Urinary bladder (tissue), 4 donors: Measurements from ENCODE around the gene MAP3K20. TPM values are rescaled to one million over a fixed set of nuclear protein-coding genes. Genes with fewer than 3 reads are reported as not detected.

ENCODE experiments used
- DNase-seq: peaks from one replicate; pipeline ENCODE4 v3.0.0-alpha.2; 2015; ENCODE audit errors: extremely low spot score
- H3K27ac ChIP-seq: one replicate; pipeline ENCODE4 v1.5.1; 2013; ENCODE audit warnings: low read depth, mild to moderate bottlenecking, moderate library complexity
- H3K36me3 ChIP-seq: one replicate; pipeline ENCODE4 v1.6.1; 2013; ENCODE audit warnings: mild to moderate bottlenecking, moderate library complexity; ENCODE audit not compliant: insufficient read depth
- H3K4me1 ChIP-seq: one replicate; pipeline ENCODE4 v1.6.1; 2013; ENCODE audit warnings: mild to moderate bottlenecking, moderate library complexity; ENCODE audit not compliant: insufficient read depth
- H3K4me3 ChIP-seq: one replicate; pipeline ENCODE4 v1.5.1; 2013; ENCODE audit warnings: low read depth, low read length
- WGBS: extraction: QIAGEN DNeasy Blood & Tissue Kit; methylation state at CpG from one replicate; pipeline ENCODE4 v1.1.7; 2013; 5-methylcytosine and 5-hydroxymethylcytosine counted together
- polyA plus RNA-seq: library from polyadenylated mRNA; stranded (reverse); fragments of 200-250 nt; gene quantifications from one replicate; pipeline ENCODE4 v1.2.3, GENCODE V29; 2013
- total RNA-seq: library from RNA; depleted of rRNA; stranded (reverse); fragments of >200 nt; gene quantifications from one replicate; pipeline ENCODE4 v1.2.3, GENCODE V29; 2014
- donor health status: healthy with polysubstance abuse.
- donor health status: healthy.

Gene MAP3K20
- total and polyA plus RNA-seq, 2 donors = 140 TPM

DNA sequence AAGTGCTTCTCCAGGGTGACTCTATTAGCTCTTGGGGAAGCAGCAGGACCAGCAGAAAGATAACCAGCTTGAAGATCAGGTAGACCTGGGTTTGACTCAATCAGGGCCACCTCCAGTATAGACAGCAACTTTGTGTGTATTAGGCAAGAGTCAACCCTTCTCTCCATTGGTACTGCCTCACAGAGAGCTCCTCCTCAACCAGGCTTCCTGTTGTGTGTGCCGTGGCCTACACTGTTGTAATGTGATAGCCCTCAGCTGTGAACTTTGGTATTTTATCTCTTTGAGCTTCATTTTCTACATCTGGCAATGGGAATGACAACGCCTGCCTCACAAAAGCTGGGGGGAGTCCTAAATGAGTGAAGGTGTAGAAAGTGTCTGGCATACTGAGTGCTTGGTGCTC is 17.0 kb upstream of the MAP3K20 start:
- H3K4me1 ChIP-seq = no peaks in the 10 kb centered on the region
- 91% methylated on average over 2 of the region's 2 CpGs for WGBS
- no peak for DNase-seq
- no peak overlapping the region for H3K4me3 ChIP-seq
- H3K36me3 ChIP-seq = no peaks in the 10 kb centered on the region
- no peak overlapping the region for H3K27ac ChIP-seq

DNA sequence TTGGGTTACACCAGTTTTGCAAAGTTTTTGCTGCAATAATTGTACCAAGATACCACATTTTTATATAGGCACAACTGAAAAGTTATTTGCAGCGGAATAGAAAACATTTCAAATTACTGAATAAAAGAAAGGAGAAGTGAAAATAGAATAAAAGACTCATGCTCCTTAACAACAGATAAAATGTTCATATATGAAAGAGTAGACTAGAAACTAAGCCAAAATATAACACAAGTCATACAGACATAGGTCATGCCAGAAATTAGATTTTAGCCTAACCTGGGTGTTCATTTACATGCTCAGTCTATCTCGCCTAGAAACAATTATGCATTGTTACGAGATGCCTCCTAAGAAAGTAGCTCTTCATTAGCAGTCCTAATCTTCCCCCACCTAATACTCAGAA is 16.4 kb upstream of the MAP3K20 start:
- Histone ChIP-seq H3K4me1 (no peaks in the 10 kb centered on the region), H3K27ac (no peak overlapping the region), H3K4me3 (no peak overlapping the region), H3K36me3 (no peaks in the 10 kb centered on the region)
- no peak for DNase-seq
- WGBS = 95% methylated on average over 3 of the region's 3 CpGs

DNA sequence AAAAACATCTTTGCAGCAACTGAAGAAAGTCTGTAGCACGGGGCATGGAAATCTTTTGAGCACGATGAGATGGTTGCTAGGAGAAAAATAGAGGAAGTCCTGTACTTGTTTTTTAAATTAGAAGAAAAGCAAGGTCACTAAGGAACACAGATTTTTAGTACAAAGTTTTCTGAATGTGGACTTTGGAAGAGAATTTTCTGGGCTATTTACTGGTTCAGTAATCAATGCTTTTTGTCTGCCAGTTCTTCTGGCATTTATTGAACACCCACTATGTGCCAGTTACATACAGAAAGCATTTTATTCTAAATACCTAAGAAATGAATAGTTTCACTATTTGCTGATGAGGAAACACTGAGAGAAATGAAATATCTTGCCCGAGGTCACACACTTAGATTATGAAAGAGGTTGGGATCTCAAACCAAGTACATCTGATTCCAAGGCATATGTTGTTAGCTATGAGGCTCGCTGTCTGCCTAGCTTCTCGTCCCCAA is 15.6 kb upstream of the MAP3K20 start:
- H3K4me1 ChIP-seq = no peaks in the 10 kb centered on the region
- H3K27ac ChIP-seq = no peak overlapping the region
- no peak for DNase-seq
- 57% methylated on average over 5 of the region's 5 CpGs for WGBS
- H3K36me3 ChIP-seq = no peaks in the 10 kb centered on the region
- no peak overlapping the region for H3K4me3 ChIP-seq

GRCh38 chr2:173062801-173063200 is 12.8 kb upstream of the MAP3K20 start:
- H3K4me3 ChIP-seq = no peak overlapping the region

DNA sequence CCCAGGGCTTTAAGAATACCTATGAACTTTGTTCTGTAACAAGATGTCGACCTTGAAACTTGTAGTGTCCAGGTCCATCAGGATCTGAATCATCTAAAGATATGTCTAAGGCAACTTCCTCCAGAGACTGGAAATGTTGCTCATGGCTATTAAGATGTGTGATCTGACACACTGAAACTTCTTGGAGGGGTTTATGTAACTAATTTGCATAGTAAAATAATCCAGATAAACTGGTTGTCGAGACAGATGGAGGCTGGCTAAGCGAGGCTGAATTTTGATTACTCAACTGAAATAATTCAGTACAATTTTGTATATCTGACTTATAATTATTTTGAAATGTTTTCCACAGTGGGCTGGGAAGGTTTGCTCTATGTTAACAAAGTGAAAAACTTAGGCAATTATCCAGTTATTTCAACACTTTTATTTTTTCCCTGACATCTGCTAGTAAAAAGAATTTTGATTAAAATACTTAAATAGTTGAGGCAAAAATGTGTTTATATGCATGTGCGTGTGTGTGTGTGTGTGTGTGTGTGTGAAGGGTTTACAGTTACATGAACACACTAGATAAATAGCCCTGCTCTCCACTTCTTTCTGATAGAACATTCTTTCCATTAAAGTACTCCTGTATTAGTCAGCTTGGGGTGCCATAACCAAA is 11.4 kb upstream of the MAP3K20 start:
- 58% methylated on average over 4 of the region's 4 CpGs for WGBS
- Histone ChIP-seq H3K27ac (no peak overlapping the region), H3K4me1 (no peaks in the 10 kb centered on the region), H3K36me3 (no peaks in the 10 kb centered on the region), H3K4me3 (no peak overlapping the region)
- DNase-seq = no peak

More at GRCh38 chr2:173062801-173063200, 12.8 kb upstream of the MAP3K20 start:
- Histone ChIP-seq H3K36me3 (no peaks in the 10 kb centered on the region), H3K27ac (no peak overlapping the region), H3K4me1 (no peaks in the 10 kb centered on the region)
- no peak for DNase-seq
- 64% methylated on average over 4 of the region's 4 CpGs for WGBS

DNA sequence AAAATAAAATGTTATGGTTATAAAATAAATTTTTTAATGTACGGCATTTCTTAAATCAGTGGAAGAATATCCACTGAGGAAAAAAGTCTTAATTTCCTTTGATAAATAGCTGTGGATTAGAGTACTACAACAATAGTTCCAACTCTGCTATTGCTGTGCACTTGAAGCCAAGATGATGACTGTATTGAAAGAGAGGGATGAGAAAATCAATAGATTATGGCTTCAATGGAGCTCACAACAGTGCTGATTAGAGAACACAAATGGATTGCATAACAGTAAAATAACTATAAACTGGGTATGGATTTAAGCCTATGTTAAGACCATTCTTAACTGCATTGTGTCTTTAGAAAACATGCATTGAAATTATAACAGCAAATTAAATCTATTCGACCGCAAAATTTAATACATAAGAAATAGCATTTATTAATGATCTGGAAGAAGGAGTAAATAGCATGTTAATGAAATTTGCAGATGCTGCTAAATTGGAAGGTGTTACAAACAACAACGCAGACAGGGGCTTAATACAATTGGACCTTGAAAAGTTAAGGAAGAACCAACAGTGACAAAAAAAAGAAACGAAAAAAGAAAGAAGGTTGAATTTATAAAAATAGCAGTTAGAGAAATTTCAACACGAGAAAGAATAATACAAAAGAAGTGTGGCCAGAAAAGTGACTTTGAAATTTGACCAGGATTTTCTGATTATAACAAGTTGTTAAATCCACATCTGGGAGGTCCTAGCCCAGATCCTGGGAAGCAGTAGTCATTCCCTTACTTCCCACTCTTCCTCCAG is 8.6 kb upstream of the MAP3K20 start:
- H3K27ac ChIP-seq = no peak overlapping the region
- H3K4me3 ChIP-seq = no peak overlapping the region
- 92% methylated on average over 6 of the region's 6 CpGs for WGBS
- no peaks in the 10 kb centered on the region for H3K36me3 ChIP-seq
- no peaks in the 10 kb centered on the region for H3K4me1 ChIP-seq
- DNase-seq = no peak

DNA sequence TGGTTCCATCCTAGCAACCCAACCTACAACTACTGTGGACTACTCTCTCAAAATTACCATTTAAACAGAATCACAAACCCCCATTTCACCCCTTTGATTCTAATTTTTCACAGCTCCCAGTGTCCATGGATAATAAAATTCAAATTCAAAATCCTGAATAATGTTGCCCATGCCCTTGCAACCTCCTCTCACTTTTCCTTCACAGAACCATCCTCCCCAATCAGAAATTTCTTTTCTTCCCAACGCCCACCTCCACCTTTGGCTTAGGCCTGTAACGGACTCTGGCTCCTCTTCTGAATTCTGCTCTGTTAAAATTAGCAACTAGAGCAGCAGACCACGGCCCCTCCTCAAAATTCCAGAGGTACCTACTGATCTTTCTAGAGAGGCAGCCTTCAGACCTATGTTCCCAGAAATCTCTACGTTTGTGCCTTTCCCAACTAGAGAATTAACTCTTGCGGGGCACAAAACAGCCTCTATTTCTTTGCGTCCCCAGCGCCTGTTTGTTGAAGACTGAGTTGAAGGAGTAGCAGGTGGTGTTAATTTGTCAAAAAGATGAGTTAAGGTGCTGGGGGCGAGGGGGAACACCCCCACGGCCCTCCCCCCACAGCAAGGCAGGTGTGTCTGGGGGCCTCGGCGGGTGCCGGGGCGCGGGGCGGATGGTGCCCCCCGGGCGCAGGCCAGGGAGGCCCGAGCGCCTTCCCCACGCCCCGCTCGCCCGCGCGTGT is 428 bp upstream of the MAP3K20 start:
- H3K27ac ChIP-seq = peak overlapping the region; percentile 96
- H3K4me1 ChIP-seq = no peaks in the 10 kb centered on the region
- 9% methylated on average over 25 of the region's 25 CpGs for WGBS
- no peak for DNase-seq
- H3K4me3 ChIP-seq = peak overlapping the region; percentile 92
- H3K36me3 ChIP-seq = no peaks in the 10 kb centered on the region

DNA sequence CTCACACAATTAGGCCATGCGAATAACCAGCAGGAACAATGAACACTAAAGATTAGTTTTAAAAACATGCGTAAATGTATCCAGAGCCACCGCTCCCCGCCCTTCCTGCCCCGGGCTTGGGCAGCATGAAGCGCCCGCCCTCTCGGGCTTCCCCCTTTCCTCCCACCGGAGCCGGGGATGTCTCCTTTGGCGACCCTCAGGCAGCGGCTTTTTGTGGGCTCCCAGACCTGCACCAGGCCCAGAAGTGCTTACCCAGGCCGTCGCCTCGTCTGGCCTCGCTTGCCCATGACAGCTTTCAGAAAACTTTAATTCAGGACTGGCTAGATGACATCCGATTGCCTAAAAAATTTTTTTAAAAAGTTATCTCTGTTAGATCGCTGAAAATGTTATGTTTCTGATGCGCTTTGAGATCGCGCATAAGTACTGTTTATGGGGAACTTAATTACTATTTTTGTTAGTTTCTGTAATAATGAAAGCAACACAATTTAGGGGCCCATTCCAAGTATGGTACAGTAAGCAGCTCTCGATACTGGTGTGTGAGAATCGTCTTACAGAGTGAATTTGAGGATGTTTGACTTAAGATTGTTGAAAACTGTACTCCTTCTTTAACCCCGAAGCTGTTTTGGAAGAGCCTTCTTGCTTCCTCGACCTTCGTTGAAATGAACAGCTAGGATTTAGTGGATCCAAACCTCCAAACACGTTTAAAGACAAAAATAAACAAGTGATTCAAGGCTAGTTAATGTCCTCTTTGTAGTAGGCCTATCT is 1.1 kb downstream of the MAP3K20 start:
- Histone ChIP-seq H3K4me1 (no peaks in the 10 kb centered on the region), H3K4me3 (peak overlapping the region; percentile 92), H3K36me3 (no peaks in the 10 kb centered on the region), H3K27ac (peak overlapping the region; percentile 96)
- WGBS = 2% methylated on average over 27 of the region's 27 CpGs
- DNase-seq = peak; percentile 28

DNA sequence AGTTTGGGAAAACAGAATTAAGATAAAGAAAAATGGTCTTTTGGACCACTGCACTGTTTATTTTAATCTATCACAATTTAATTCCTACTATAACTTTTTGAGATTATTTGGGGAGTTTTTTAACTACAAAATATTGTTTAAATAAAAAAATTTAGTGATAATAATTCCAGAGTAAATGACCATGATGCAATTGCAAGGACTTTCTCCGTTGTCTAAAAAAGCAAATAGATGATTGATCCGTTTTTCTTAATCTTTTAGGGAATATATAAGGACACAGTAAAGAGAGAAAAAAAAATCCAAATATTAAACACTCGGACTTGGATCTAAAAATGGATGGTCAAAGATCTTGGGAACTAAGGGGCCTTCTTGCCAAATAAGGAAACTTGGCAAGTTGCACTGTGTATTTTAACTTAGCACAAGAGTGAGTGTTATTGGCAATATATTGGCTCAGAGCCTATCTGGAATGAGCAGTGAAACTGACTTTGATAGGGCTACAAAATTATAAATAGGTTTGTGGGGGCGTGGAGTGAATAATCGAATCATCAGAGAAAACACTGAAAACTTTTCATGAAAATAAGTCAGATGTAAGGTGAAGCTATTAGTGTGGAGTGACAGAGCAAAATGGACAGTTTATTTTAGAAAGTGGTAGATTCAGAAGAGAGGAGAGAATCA is 2.0 kb downstream of the MAP3K20 start:
- no peaks in the 10 kb centered on the region for H3K4me1 ChIP-seq
- DNase-seq = no peak
- WGBS = 37% methylated on average over 5 of the region's 5 CpGs
- H3K4me3 ChIP-seq = no peak overlapping the region
- no peaks in the 10 kb centered on the region for H3K36me3 ChIP-seq
- no peak overlapping the region for H3K27ac ChIP-seq

DNA sequence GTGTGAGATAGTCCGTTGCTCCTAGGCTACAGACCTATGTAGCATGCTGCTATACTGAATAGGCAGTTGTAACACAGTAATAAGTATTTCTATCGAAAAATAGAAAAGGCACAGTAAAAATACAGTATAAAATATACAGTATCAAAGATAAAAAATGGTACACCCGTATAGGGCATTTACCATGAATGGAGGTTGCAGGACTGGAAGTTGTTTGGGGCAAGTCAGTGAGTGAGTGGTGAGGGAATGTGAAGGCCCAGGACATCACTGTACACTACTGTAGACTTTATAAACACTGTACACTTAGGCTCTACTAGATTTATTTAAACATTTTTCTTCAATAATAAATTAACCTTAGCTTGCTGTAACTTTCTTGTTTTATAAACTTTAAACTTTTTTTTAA is 3.5 kb downstream of the MAP3K20 start:
- no peak overlapping the region for H3K4me3 ChIP-seq
- no peaks in the 10 kb centered on the region for H3K4me1 ChIP-seq
- 68% methylated on average over 3 of the region's 3 CpGs for WGBS
- H3K36me3 ChIP-seq = no peaks in the 10 kb centered on the region
- H3K27ac ChIP-seq = no peak overlapping the region
- DNase-seq = no peak

GRCh38 chr2:173079973-173080860 is 4.6 kb downstream of the MAP3K20 start:
- DNase-seq = no peak
- no peaks in the 10 kb centered on the region for H3K36me3 ChIP-seq
- H3K27ac ChIP-seq = no peak overlapping the region
- H3K4me1 ChIP-seq = no peaks in the 10 kb centered on the region
- H3K4me3 ChIP-seq = no peak overlapping the region
- 84% methylated on average over 6 of the region's 6 CpGs for WGBS

- WGBS = 26% methylated on average over 2 of the region's 2 CpGs
- H3K4me1 ChIP-seq = no peaks in the 10 kb centered on the region
- H3K4me3 ChIP-seq = no peak overlapping the region
- no peak for DNase-seq
- peak overlapping the region; percentile 35 for H3K27ac ChIP-seq
- no peaks in the 10 kb centered on the region for H3K36me3 ChIP-seq
These were observed 11.0 kb downstream of the MAP3K20 start for GRCh38 chr2:173086518-173087213.
